ENCODE measurements around the gene HAVCR1.

- no peak for TF ChIP-seq CTCF (conservative IDR thresholded peaks at IDR 0.05)
- TF ChIP-seq EZH2 (IDR thresholded peaks at IDR 0.05; ENCODE audit: low read depth), result no peak
Measured at GRCh38 chr5:157006262-157006661, 52.7 kb downstream of the HAVCR1 start.

All from PC-9 (cell line).